B cell (primary cell): ENCODE data around the gene EXOC4. TPM values are rescaled to one million over a fixed set of nuclear protein-coding genes. Genes with fewer than 3 reads are reported as not detected.

ENCODE experiments used
- ATAC-seq: fragments of 200-7000 bp; cut with Tn5 transposase; one replicate; pipeline ENCODE4 v1.10.0; 2021; ENCODE audit warnings: low read depth, mild to moderate bottlenecking, moderate number of reproducible peaks, moderate library complexity
- CTCF ChIA-PET: fragments of 350-600 bp; sonication (Branson Sonifier 250); formaldehyde crosslinking; loops from one replicate; lab custom pipeline; 2021; ENCODE audit warnings: antibody characterized with exemption, inconsistent platforms; lab: Charles Lee
- POLR2A ChIA-PET: fragments of 350-600 bp; sonication (Branson Sonifier 250); formaldehyde crosslinking; loops from one replicate; lab custom pipeline; 2021; ENCODE audit warnings: antibody characterized with exemption; lab: Charles Lee
- DNase-seq: peaks from one replicate; pipeline ENCODE4 v3.0.0; 2013
- H2AFZ ChIP-seq: 2 replicates; pipeline ENCODE4 v1.6.1; 2012; ENCODE audit warnings: mild to moderate bottlenecking, low read depth, low read length; ENCODE audit not compliant: insufficient read depth, poor library complexity, severe bottlenecking
- H3K27ac ChIP-seq, 2 donors: 1 replicate in 1 of 2; 2 replicates in 1 of 2; pipeline ENCODE4 v1.5.1; 2012 to 2013; ENCODE audit warnings: low read length in 2 of 2, mild to moderate bottlenecking in 2 of 2, moderate library complexity in 1 of 2
- H3K27me3 ChIP-seq, 4 experiments: fragments of 200-600 bp in 1 of 4; sonication (generic) in 1 of 4; replicated peaks in 1 of 4; 1 replicate in 2 of 4; 2 replicates in 2 of 4; pipeline versions ENCODE4 v1.6.1 to v1.7.0; 2013 to 2016; ENCODE audit warnings: low read length in 3 of 4, mild to moderate bottlenecking in 2 of 4, mixed read lengths in 1 of 4, moderate library complexity in 1 of 4; ENCODE audit not compliant: insufficient read depth in 4 of 4, control insufficient read depth in 3 of 4; ENCODE audit errors: control extremely low read depth in 1 of 4
- H3K36me3 ChIP-seq, 2 experiments: replicated peaks in 1 of 2; 1 replicate in 1 of 2; 2 replicates in 1 of 2; pipeline versions ENCODE4 v1.6.1 to v1.7.1; 2013; ENCODE audit warnings: low read length in 1 of 2; ENCODE audit not compliant: insufficient read depth in 2 of 2, control insufficient read depth in 1 of 2; ENCODE audit errors: control extremely low read depth in 1 of 2, extremely low read depth in 1 of 2
- H3K4me1 ChIP-seq, 2 donors: fragments of 200-600 bp in 1 of 2; sonication (generic) in 1 of 2; 1 replicate in 1 of 2; 2 replicates in 1 of 2; pipeline versions ENCODE4 v1.5.1 to v1.6.1; 2013 to 2017; ENCODE audit warnings: low read length in 2 of 2; ENCODE audit not compliant: control insufficient read depth in 2 of 2, insufficient read depth in 2 of 2
- H3K4me2 ChIP-seq: replicated peaks from 2 replicates; pipeline ENCODE3; 2012; ENCODE audit warnings: mild to moderate bottlenecking, low read depth, low read length; ENCODE audit not compliant: poor library complexity, severe bottlenecking
- H3K4me3 ChIP-seq, 5 experiments: fragments of 200-600 bp in 1 of 5; sonication (generic) in 1 of 5; 1 replicate in 3 of 5; 2 replicates in 2 of 5; pipeline versions ENCODE4 v1.5.1 to v1.7.0; 2011 to 2016; ENCODE audit warnings: low read length in 4 of 5, mild to moderate bottlenecking in 4 of 5, low read depth in 2 of 5, control low read depth in 1 of 5, moderate library complexity in 1 of 5; ENCODE audit not compliant: insufficient read depth in 1 of 5; ENCODE audit errors: control extremely low read depth in 1 of 5, extremely low read depth in 1 of 5
- H3K79me2 ChIP-seq: fragments of 200-600 bp; sonication (generic); one replicate; pipeline ENCODE4 v1.6.0; 2016; ENCODE audit warnings: low read length; ENCODE audit not compliant: control insufficient read depth, insufficient read depth
- H3K9ac ChIP-seq: fragments of 200-600 bp; sonication (generic); 2 replicates; pipeline ENCODE4 v1.6.1; 2017; ENCODE audit warnings: mild to moderate bottlenecking, low read length, moderate library complexity
- H3K9me3 ChIP-seq, 3 donors: one replicate each; pipeline versions ENCODE4 v1.6.1 to v1.7.1; 2013; ENCODE audit warnings: low read length in 2 of 3; ENCODE audit not compliant: control insufficient read depth in 2 of 3, insufficient read depth in 1 of 3; ENCODE audit errors: control extremely low read depth in 1 of 3
- H4K20me1 ChIP-seq: 2 replicates; pipeline ENCODE4 v1.6.0; 2012; ENCODE audit warnings: mild to moderate bottlenecking, low read length; ENCODE audit not compliant: insufficient read depth, control insufficient read depth, poor library complexity, severe bottlenecking
- H3K27ac Mint-ChIP-seq: one replicate; pipeline ENCODE4 v1.8.0; 2021; ENCODE audit warnings: mixed read lengths
- H3K27me3 Mint-ChIP-seq: one replicate; pipeline ENCODE4 v1.8.0; 2021; ENCODE audit warnings: mixed read lengths
- H3K4me1 Mint-ChIP-seq: one replicate; pipeline ENCODE4 v1.8.0; 2021; ENCODE audit warnings: mixed read lengths
- H3K4me3 Mint-ChIP-seq: one replicate; pipeline ENCODE4 v1.8.0; 2021; ENCODE audit warnings: mixed read lengths
- H3K9me3 Mint-ChIP-seq: one replicate; pipeline ENCODE4 v1.8.0; 2022; ENCODE audit warnings: mixed read lengths; ENCODE audit not compliant: insufficient read depth
- CTCF ChIP-seq: fragments of 200-600 bp; IDR thresholded peaks from one replicate; pipeline ENCODE4 v1.8.0; 2022; ENCODE audit warnings: antibody characterized with exemption, mild to moderate bottlenecking
- EZH2 ChIP-seq: IDR thresholded peaks from 2 replicates; pipeline ENCODE4 v1.6.1; 2012; ENCODE audit warnings: borderline replicate concordance, low read depth, mild to moderate bottlenecking, moderate library complexity, low read length; ENCODE audit not compliant: insufficient read depth, poor library complexity, severe bottlenecking
- WGBS: methylation state at CpG from one replicate; pipeline ENCODE4 v1.1.5; 2013; ENCODE audit warnings: missing lambda C conversion rate; ENCODE audit not compliant: insufficient coverage; 5-methylcytosine and 5-hydroxymethylcytosine counted together
- intact Hi-C: fragments of 100-400 bp; cut with micrococcal nuclease; formaldehyde crosslinking; loops from one replicate; pipeline ENCODE4 v1.10.0; 2022
- polyA plus RNA-seq: library from polyadenylated mRNA; depleted of rRNA; stranded (reverse); fragments of >200 nt; gene quantifications from 2 replicates; pipeline ENCODE4 v1.2.3, GENCODE V29; 2012
- total RNA-seq, 2 donors: library from RNA; stranded (reverse); fragments of 120-200 nt in 1 of 2; gene quantifications; 1 replicate in 1 of 2; 2 replicates in 1 of 2; pipeline versions ENCODE4 v1.2.3 to v1.2.4, GENCODE V29; 2013 to 2022

Gene EXOC4
- total and polyA plus RNA-seq, 2 donors (not counting 1 experiment from before 2014, with no cell fraction given), result 16.7 to 135 TPM

- H2AFZ ChIP-seq, result no peak overlapping the region
- no peak overlapping the region for H3K4me2 ChIP-seq
- DNase-seq, result no peak
- H3K27ac ChIP-seq, result no peak overlapping the region
- Mint-ChIP-seq H3K9me3 (peaks cover 4% of the 10 kb centered on the region), H3K4me3 (no peak overlapping the region), H3K27ac (no peak overlapping the region), H3K27me3 (no peaks in the 10 kb centered on the region), H3K4me1 (no peaks in the 10 kb centered on the region)
- H3K36me3 ChIP-seq, result peaks cover 1 to 6% of the 10 kb centered on the region in 2 experiments
- POLR2A ChIA-PET, result no interaction called here
- no peak overlapping the region for H3K9ac ChIP-seq
- no peaks in the 10 kb centered on the region for H3K27me3 ChIP-seq
- no peaks in the 10 kb centered on the region for H3K4me1 ChIP-seq
- peaks cover 0 to 2% (median 0%) of the 10 kb centered on the region in 3 donors for H3K9me3 ChIP-seq
- WGBS, result 80% methylated on average over 1 of the region's 3 CpGs
- ATAC-seq, result no peak
- CTCF ChIA-PET, result no interaction called here
- intact Hi-C loops, result no loop called here
- TF ChIP-seq EZH2 (no peak), CTCF (no peak)
- no peak overlapping the region for H3K4me3 ChIP-seq
- no peaks in the 10 kb centered on the region for H4K20me1 ChIP-seq
- H3K79me2 ChIP-seq, result no peaks in the 10 kb centered on the region
Observed at GRCh38 chr7:134070673-134071072, 817.8 kb downstream of the EXOC4 start.

GRCh38 chr7:134071355-134072331 lies 818.8 kb downstream of the EXOC4 start:
- Histone ChIP-seq H3K27ac (no peak overlapping the region), H3K9me3 (peaks cover 0 to 2% (median 0%) of the 10 kb centered on the region in 3 donors), H4K20me1 (no peaks in the 10 kb centered on the region), H3K4me2 (no peak overlapping the region), H2AFZ (no peak overlapping the region), H3K27me3 (no peaks in the 10 kb centered on the region), H3K4me1 (no peaks in the 10 kb centered on the region), H3K4me3 (no peak overlapping the region), H3K9ac (no peak overlapping the region), H3K79me2 (no peaks in the 10 kb centered on the region), H3K36me3 (peaks cover 0 to 1% of the 10 kb centered on the region in 2 experiments)
- TF ChIP-seq EZH2, result no peak
- TF ChIP-seq CTCF, result no peak
- ChIA-PET CTCF (no interaction called here), POLR2A (no interaction called here)
- no peak for DNase-seq
- intact Hi-C loops, result no loop called here
- H3K4me3 Mint-ChIP-seq, result no peak overlapping the region
- ATAC-seq, result no peak
- H3K9me3 Mint-ChIP-seq, result peaks cover 7% of the 10 kb centered on the region
- H3K4me1 Mint-ChIP-seq, result no peaks in the 10 kb centered on the region
- no peak overlapping the region for H3K27ac Mint-ChIP-seq
- no peaks in the 10 kb centered on the region for H3K27me3 Mint-ChIP-seq
